ENCODE measurements around the gene PREX1. TPM values are rescaled to one million over a fixed set of nuclear protein-coding genes. Genes with fewer than 3 reads are reported as not detected.

Gene PREX1
- total and polyA plus RNA-seq, 2 experiments from 2014 or later = 2.4 to 10.3 TPM

DNA sequence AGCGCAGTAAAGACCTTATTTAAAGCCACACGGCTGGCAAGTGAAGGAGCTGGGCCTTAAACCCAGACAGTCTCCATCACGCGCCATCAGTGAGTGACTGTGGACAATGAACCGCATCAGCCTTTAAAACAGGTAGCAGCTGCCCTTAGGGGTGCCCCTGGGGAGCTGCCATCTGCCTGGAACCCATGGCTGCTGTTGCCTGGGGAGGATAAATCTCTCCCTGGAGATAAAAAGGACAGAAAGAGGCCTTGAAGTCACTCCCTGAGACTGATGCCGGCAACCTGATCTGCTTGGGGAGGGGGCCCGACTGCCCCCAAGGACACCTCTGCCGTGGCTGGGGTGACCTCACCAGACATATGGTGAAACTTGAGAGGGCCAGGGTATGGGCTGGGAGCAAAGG, 73.5 kb downstream of the PREX1 start (continued):
- TF ChIP-seq, protein P1, sequence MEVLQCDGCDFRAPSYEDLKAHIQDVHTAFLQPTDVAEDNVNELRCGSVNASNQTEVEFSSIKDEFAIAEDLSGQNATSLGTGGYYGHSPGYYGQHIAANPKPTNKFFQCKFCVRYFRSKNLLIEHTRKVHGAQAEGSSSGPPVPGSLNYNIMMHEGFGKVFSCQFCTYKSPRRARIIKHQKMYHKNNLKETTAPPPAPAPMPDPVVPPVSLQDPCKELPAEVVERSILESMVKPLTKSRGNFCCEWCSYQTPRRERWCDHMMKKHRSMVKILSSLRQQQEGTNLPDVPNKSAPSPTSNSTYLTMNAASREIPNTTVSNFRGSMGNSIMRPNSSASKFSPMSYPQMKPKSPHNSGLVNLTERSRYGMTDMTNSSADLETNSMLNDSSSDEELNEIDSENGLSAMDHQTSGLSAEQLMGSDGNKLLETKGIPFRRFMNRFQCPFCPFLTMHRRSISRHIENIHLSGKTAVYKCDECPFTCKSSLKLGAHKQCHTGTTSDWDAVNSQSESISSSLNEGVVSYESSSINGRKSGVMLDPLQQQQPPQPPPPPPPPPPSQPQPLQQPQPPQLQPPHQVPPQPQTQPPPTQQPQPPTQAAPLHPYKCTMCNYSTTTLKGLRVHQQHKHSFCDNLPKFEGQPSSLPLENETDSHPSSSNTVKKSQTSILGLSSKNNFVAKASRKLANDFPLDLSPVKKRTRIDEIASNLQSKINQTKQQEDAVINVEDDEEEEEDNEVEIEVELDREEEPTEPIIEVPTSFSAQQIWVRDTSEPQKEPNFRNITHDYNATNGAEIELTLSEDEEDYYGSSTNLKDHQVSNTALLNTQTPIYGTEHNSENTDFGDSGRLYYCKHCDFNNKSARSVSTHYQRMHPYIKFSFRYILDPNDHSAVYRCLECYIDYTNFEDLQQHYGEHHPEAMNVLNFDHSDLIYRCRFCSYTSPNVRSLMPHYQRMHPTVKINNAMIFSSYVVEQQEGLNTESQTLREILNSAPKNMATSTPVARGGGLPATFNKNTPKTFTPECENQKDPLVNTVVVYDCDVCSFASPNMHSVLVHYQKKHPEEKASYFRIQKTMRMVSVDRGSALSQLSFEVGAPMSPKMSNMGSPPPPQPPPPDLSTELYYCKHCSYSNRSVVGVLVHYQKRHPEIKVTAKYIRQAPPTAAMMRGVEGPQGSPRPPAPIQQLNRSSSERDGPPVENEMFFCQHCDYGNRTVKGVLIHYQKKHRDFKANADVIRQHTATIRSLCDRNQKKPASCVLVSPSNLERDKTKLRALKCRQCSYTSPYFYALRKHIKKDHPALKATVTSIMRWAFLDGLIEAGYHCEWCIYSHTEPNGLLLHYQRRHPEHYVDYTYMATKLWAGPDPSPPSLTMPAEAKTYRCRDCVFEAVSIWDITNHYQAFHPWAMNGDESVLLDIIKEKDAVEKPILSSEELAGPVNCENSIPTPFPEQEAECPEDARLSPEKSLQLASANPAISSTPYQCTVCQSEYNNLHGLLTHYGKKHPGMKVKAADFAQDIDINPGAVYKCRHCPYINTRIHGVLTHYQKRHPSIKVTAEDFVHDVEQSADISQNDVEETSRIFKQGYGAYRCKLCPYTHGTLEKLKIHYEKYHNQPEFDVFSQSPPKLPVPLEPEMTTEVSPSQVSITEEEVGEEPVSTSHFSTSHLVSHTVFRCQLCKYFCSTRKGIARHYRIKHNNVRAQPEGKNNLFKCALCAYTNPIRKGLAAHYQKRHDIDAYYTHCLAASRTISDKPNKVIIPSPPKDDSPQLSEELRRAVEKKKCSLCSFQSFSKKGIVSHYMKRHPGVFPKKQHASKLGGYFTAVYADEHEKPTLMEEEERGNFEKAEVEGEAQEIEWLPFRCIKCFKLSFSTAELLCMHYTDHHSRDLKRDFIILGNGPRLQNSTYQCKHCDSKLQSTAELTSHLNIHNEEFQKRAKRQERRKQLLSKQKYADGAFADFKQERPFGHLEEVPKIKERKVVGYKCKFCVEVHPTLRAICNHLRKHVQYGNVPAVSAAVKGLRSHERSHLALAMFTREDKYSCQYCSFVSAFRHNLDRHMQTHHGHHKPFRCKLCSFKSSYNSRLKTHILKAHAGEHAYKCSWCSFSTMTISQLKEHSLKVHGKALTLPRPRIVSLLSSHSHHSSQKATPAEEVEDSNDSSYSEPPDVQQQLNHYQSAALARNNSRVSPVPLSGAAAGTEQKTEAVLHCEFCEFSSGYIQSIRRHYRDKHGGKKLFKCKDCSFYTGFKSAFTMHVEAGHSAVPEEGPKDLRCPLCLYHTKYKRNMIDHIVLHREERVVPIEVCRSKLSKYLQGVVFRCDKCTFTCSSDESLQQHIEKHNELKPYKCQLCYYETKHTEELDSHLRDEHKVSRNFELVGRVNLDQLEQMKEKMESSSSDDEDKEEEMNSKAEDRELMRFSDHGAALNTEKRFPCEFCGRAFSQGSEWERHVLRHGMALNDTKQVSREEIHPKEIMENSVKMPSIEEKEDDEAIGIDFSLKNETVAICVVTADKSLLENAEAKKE (CRISPR knock-in tag; IDR thresholded peaks at IDR 0.05) = no peak
- TF ChIP-seq, protein P2, sequence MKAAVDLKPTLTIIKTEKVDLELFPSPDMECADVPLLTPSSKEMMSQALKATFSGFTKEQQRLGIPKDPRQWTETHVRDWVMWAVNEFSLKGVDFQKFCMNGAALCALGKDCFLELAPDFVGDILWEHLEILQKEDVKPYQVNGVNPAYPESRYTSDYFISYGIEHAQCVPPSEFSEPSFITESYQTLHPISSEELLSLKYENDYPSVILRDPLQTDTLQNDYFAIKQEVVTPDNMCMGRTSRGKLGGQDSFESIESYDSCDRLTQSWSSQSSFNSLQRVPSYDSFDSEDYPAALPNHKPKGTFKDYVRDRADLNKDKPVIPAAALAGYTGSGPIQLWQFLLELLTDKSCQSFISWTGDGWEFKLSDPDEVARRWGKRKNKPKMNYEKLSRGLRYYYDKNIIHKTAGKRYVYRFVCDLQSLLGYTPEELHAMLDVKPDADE (IDR thresholded peaks at IDR 0.05) = no peak
- TF ChIP-seq STAT1 (IDR thresholded peaks at IDR 0.05; ENCODE audit: unreplicated experiment) (no peak), EZH2phosphoT487 (IDR thresholded peaks at IDR 0.05; ENCODE audit: unreplicated experiment) (no peak), ZNF331 (CRISPR knock-in tag; IDR thresholded peaks at IDR 0.05; ENCODE audit: low read depth) (no peak), EZH2 (IDR thresholded peaks at IDR 0.05; ENCODE audit: low read depth, unreplicated experiment) (no peak), JUNB (IDR thresholded peaks at IDR 0.05; ENCODE audit: unreplicated experiment) (no peak)
- TF ChIP-seq, protein P3, sequence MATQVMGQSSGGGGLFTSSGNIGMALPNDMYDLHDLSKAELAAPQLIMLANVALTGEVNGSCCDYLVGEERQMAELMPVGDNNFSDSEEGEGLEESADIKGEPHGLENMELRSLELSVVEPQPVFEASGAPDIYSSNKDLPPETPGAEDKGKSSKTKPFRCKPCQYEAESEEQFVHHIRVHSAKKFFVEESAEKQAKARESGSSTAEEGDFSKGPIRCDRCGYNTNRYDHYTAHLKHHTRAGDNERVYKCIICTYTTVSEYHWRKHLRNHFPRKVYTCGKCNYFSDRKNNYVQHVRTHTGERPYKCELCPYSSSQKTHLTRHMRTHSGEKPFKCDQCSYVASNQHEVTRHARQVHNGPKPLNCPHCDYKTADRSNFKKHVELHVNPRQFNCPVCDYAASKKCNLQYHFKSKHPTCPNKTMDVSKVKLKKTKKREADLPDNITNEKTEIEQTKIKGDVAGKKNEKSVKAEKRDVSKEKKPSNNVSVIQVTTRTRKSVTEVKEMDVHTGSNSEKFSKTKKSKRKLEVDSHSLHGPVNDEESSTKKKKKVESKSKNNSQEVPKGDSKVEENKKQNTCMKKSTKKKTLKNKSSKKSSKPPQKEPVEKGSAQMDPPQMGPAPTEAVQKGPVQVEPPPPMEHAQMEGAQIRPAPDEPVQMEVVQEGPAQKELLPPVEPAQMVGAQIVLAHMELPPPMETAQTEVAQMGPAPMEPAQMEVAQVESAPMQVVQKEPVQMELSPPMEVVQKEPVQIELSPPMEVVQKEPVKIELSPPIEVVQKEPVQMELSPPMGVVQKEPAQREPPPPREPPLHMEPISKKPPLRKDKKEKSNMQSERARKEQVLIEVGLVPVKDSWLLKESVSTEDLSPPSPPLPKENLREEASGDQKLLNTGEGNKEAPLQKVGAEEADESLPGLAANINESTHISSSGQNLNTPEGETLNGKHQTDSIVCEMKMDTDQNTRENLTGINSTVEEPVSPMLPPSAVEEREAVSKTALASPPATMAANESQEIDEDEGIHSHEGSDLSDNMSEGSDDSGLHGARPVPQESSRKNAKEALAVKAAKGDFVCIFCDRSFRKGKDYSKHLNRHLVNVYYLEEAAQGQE (IDR thresholded peaks at IDR 0.05; ENCODE audit: unreplicated experiment) = no peak
